ENCODE results near the gene SLC44A1. TPM values are rescaled to one million over a fixed set of nuclear protein-coding genes. Genes with fewer than 3 reads are reported as not detected.
"Not testable (repeated sequence)": the region's sequence is repeated elsewhere in the genome, so short reads cannot be mapped to it uniquely, and the experiment has no call there.

The SLC44A1 gene
- total RNA-seq, 1 donor from 2014 or later: 42.7 TPM

DNA sequence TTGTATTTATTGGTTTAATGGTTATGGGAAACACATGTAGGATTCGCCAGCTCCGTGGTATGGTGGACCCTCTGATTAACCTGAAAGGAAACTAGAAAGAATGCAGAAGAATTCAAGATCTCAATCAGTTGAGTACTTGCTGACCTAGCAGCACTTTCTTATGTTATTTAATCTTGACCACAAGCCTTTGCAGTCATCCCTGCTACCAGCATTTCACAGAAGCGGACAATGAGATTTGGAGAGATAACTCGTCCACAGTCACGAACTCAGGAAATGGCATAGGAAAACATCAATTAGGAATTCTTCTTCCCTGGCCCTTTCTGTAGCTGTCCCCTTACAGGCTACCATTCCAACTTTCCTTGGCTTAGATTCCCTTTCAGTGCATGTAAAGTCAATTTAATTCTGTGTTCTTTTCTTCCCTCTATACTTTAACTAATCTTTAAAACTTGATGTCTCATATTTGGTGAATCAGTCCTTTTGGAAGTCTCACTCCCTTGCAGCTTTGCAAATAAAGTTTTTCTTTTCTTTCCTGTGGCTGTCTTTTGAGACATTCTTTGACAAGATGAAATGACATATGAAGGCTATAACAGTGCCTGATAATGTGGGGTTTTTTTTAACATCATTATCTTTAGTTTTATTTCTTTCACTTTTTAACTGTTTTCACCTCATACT, 1.3 kb upstream of the SLC44A1 start:
- peak; percentile 71 for DNase-seq

DNA sequence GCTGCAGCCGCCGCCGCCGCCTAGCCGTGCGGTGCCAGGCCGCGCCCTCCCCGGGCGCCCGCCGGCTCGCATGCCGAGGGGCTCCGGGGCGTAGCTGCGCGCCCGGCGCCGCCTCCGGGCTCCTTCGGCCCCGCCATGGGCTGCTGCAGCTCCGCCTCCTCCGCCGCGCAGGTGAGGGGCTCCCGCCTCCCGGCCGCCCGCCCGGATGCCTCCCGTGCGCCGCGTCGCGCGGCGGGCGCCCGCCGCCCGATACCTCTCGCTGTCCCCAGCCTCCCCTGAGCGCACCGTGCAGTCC, 230 bp downstream of the SLC44A1 start:
- no peak for DNase-seq

DNA sequence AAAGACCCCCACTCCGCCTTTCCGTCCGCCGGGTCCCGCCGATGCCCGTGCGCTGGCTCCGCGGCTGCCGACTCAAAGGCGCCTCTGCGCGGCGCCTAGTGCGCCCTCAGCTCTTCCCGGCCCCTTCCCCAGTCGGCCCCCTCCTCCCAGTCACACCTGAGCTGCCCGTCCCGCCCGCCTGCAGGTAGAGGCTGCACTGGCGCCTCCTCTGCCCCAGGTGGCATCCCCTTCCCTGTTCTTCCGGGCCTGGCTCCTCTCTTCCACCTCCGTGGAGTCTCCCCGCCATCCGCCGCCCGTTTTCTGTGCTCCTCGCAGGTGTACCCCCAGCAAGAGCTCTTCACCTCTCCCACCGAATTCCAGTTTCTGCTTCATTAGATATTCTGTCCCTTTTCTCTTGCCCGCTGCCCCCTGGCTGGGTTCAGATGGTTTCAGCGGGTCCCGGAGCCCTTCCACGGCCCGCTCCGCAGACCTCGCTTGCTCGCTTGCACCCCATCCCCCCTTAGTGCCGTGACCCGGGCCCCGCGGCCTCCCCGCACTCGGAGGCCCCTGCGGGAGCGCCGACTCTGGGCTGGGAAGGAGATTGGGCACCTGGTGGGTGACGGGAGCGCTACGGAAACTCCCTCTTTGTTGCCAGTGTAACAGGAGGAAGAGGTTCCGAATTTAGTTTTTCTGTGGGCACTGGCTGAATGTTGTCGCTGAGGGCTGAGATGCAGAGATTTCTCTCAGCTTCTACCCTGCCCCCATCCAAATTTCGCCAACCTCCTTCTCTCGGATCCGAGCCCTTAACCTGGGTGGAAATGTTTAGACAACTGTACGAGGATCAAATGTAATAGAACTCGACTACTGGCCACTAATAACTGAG, 809 bp downstream of the SLC44A1 start:
- peak; percentile 53 for DNase-seq

GRCh38 chr9:105245891-105246161, 1.4 kb downstream of the SLC44A1 start:
- peak; percentile 11 for DNase-seq

- no peak for DNase-seq
Observed at GRCh38 chr9:105246656-105247173, 2.3 kb downstream of the SLC44A1 start.

GRCh38 chr9:105248691-105249090, 4.2 kb downstream of the SLC44A1 start:
- DNase-seq: no peak

DNA sequence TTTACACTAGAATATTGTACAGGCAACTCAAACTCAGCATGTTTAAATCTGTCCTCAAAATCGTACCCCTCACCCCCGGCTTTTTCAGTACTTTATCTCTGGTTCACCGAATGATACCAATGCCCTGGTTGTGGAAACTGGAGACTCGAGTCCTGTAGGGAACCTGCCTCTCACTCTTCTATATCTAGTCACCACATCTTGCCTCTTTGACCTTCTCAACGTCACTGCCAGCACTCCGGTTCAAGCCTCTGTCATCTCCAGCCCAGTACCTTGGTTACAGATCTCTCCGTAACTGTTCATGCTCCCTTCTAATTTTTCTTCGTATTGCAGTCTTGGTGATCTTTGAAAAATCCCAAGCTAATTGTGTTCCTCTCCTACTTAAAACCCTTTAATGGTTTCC, 6.7 kb downstream of the SLC44A1 start:
- no peak for DNase-seq

GRCh38 chr9:105251733-105252404, 7.4 kb downstream of the SLC44A1 start:
- DNase-seq: no peak

DNA sequence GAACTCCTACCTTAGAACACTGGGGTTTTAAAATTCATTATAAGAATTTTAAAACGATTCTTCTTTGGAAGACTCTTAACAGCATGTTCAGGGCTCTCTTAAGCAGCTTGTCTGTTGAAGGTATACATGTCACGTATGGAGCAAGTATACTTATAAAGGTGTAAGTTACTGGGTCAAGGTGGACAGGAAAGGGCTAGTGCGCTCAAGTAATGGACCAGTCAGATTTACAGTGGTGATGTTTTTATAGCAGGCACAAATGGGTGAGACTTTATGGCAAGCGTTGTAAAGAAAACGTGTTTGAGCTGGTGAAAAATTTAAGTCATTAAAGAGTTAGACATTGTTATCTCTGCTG, 7.9 kb downstream of the SLC44A1 start:
- DNase-seq: no peak

- DNase-seq: no peak
Observed at GRCh38 chr9:105254226-105254625, 9.8 kb downstream of the SLC44A1 start.

DNA sequence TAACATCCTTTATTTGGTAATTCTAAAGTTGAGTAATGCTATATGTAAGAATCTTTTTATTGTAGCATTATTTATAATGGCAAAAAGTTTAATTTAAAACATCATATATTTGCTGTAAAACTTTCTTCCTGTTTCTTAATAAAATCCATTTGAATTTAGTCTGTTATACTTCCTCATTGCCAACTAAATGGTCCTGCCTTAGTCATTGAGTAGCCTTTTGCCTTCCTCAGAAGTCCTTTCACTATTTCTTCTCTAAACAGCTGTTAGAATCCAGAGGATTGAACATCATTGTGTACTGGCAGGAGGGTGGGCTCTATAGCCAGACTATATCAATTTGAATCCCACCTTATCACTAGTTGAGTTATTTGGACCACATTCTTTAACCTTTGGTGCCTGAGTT, 11.0 kb downstream of the SLC44A1 start:
- DNase-seq: no peak

DNA sequence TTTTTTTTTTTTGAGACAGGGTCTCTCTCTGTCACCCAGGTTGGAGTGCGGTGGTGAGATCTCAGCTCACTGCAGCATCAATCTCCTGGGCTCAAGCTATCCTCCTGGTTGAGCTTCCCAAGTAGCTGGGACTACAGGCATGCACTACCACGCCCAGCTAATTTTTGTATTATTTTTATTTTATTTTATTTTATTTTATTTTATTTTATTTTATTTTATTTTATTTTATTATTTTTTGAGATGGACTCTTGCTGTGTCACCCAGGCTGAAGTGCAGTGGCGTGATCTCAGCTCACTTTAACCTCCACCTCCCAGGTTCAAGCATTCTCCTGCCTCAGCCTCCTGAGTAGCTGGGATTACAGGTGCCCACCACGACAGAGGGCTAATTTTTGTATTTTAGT, 12.1 kb downstream of the SLC44A1 start:
- not testable (repeated sequence) for DNase-seq

DNA sequence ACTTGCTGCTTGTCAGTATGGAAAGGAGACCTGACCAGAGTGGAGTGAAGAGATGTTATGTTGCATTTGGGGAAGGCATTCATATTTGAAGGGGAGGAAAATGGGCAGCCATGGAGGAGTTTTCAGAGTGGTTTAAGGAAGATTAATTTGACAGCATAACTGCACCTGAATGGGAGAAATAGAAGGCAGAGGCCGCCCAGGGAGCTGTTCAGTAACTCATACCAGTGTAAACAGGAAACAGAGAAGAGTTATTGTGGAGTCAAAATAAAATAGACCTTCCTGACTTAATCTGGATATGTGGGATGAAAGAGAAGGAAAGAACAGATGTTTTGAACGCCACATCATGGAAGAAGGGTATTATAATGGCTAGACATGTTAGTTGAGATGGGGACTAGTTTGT, 13.4 kb downstream of the SLC44A1 start:
- peak; percentile 14 for DNase-seq

DNA sequence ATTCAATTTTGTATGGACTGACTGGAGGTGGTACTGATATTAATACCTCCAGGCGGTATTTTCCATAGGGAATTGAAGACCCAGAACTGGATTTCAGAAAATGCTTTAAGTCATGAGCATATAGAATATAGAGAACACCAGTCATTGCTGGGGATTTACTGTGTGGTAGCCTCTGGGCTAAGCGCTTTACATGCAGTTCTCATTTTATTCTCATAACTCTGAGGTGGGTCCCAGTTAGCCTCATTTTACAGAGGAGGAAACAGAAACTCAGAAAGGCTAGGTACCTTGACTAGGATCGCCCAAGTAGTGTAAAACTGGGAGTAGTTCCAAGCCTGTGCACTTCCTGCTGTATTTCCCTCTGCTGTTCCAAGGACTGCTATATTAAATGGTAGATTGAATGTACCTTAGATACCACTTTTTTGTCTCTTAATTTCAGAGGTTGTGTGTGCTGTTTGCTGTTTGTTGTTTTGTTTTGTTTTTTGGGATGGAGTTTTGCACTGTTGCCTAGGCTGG, 13.8 kb downstream of the SLC44A1 start:
- peak; percentile 62 for DNase-seq

GRCh38 chr9:105259274-105259673, 14.8 kb downstream of the SLC44A1 start:
- no peak for DNase-seq

DNA sequence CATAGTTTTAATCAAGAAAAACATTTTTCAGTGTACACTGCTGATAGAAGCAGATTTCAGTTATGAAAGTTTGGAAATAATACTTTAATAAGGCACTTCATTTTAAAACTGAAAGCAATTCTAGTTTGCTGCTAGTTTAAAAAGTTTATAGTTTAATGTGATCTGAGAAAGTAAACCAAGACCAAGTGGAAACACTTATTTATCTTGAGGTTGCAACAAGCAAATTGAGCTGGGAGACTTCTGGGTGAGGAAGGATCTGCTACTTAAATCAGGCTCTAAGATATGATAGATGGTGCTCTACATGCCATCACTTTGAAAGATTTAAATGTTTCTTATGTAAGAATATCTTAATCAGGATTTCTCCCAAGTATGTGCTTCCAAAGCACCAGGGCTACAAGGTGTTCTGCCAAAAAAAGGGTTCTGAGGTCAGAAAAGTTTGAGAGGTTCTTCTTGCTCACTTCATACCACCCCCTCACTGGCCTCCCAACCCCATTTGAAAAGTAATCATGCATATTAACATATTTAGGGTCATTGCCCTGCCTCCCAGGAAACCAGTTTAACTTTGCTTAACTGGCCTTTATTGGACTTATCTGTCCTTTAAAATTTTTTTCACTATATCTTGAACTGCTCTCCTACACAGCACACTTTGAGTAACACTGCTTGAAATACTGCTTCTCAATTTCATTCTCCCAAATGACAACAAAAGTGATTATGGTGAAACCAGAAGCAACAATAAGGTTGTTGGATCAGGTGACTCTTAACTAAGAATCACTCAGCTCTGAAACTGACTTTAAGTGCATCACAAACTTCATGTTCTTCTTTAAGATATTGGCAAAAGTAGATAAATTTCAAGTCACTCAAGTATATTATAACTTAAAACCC, 15.5 kb downstream of the SLC44A1 start:
- DNase-seq: no peak

DNA sequence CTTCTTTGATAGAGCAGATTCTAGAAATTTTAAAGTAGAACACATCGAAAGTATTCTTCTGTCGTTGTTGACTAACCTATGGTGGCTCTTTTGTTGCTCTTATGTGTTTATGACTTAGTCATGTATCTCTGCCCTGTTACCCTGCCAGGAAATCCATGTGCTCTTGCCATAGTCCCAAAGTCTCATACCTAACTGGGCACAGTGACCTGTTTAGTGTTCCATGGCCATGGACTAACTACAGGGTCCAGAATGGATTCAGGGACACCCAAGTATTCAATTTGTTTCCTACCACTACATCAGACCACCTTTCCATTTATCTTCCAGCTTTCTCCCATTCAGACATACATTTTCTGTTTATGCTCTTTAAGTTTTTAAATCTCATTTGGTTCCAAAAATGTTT, 18.0 kb downstream of the SLC44A1 start:
- no peak for DNase-seq

GRCh38 chr9:105264380-105264779, 19.9 kb downstream of the SLC44A1 start:
- DNase-seq: no peak

- DNase-seq: not testable (repeated sequence)
Observed at GRCh38 chr9:105268254-105268653, 23.8 kb downstream of the SLC44A1 start.

- no peak for DNase-seq
Observed at GRCh38 chr9:105269593-105269992, 25.1 kb downstream of the SLC44A1 start.

- DNase-seq: no peak
Observed at GRCh38 chr9:105270711-105271110, 26.3 kb downstream of the SLC44A1 start.

DNA sequence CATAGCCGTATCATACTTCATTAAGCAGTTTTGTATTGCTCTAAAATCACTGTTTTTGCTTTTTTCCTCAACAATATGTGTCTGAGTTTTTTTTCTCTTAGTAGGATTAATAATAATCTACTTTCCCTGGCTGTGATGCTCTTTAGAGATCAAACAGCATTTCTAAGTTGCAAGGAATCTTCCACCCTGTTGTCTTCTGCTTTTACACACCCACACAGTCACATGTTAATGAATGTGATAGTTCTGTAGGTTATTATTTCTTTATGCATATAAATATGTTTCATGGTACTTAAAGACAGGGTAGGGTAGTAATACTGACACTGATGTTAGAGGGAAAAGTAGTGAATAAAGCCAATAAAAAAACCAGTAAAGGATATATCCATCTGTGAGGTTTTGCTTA, 29.3 kb downstream of the SLC44A1 start:
- no peak for DNase-seq

- DNase-seq: no peak
Observed at GRCh38 chr9:105275111-105275510, 30.7 kb downstream of the SLC44A1 start.
